Vagina (tissue), 2 donors: Measurements from ENCODE around the gene IQGAP1.

Source experiments
- POLR2A ChIP-seq, 2 donors: fragments of 450-650 bp; IDR thresholded peaks; one replicate each; pipeline ENCODE4 v1.6.1; 2017; ENCODE audit warnings: antibody characterized with exemption in 2 of 2, mild to moderate bottlenecking in 2 of 2, moderate library complexity in 2 of 2
- TF ChIP-seq, protein P1 (sequence below), 3 experiments: fragments of 450-650 bp in 2 of 3; fragments of 200-600 bp in 1 of 3; sonication (generic) in 1 of 3; IDR thresholded peaks; one replicate each; pipeline ENCODE4 v1.5.1; 2017 to 2019; ENCODE audit warnings: antibody characterized with exemption in 3 of 3, mild to moderate bottlenecking in 2 of 3, moderate library complexity in 2 of 3

DNA sequence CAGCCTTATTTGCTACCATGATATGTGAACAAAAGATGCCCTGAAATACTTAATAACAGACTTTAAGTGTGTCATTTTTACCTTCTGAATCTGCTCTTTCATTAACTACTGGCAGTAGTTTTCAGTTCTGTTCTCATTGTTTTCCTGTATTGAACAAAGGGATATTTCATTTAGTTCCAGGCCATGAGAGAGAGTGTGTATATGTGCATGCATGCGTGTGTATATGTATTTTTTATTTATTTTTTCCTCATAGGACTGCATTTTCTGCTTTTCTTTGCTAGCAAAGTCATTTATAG is 94.9 kb downstream of the IQGAP1 start:
- no peak for TF ChIP-seq POLR2A (IDR thresholded peaks at IDR 0.05)
- TF ChIP-seq, protein P1, sequence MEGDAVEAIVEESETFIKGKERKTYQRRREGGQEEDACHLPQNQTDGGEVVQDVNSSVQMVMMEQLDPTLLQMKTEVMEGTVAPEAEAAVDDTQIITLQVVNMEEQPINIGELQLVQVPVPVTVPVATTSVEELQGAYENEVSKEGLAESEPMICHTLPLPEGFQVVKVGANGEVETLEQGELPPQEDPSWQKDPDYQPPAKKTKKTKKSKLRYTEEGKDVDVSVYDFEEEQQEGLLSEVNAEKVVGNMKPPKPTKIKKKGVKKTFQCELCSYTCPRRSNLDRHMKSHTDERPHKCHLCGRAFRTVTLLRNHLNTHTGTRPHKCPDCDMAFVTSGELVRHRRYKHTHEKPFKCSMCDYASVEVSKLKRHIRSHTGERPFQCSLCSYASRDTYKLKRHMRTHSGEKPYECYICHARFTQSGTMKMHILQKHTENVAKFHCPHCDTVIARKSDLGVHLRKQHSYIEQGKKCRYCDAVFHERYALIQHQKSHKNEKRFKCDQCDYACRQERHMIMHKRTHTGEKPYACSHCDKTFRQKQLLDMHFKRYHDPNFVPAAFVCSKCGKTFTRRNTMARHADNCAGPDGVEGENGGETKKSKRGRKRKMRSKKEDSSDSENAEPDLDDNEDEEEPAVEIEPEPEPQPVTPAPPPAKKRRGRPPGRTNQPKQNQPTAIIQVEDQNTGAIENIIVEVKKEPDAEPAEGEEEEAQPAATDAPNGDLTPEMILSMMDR (IDR thresholded peaks at IDR 0.05), result no peak
